ENCODE results near the gene PEX13. TPM values are rescaled to one million over a fixed set of nuclear protein-coding genes. Genes with fewer than 3 reads are reported as not detected.

The PEX13 gene
- total RNA-seq, 1 experiment from 2014 or later, result 32.6 TPM

- 0 out of 2 replicates have a peak, but pooled peaks cover 8% of the 10 kb centered on the region for H3K36me3 ChIP-seq (ENCODE audit: insufficient read depth, low read length)
- H3K4me1 ChIP-seq (ENCODE audit: low read length), result no peaks in the 10 kb centered on the region; the same call in 1 of the 2 replicates
- H3K9ac ChIP-seq (ENCODE audit: low read length), result no peak overlapping the region
- H3K27me3 ChIP-seq (ENCODE audit: low read length), result no peaks in the 10 kb centered on the region
- no peaks in the 10 kb centered on the region for H3K9me3 ChIP-seq (ENCODE audit: low read length)
- no peak overlapping the region for H2AFZ ChIP-seq (ENCODE audit: low read length)
- no peaks in the 10 kb centered on the region for H4K20me1 ChIP-seq (ENCODE audit: insufficient read depth, low read depth, low read length)
- no peak overlapping the region for H3K4me3 ChIP-seq (ENCODE audit: low read length)
- no peaks in the 10 kb centered on the region for H3K79me2 ChIP-seq (ENCODE audit: low read length)
- no peak overlapping the region for H3K27ac ChIP-seq (ENCODE audit: low read length)
- no peaks in the 10 kb centered on the region for H3K9me2 ChIP-seq (replicated peaks; ENCODE audit: insufficient read depth, low read length)
- no peak for DNase-seq
- no peak overlapping the region for H3K4me2 ChIP-seq (ENCODE audit: low read depth, low read length, poor library complexity, severe bottlenecking)
These were observed 78.9 kb downstream of the PEX13 start for GRCh38 chr2:61096438-61096837.

GRCh38 chr2:61100801-61101200, 83.3 kb downstream of the PEX13 start:
- H2AFZ ChIP-seq (ENCODE audit: low read length), result no peak overlapping the region
- no peaks in the 10 kb centered on the region for H3K27me3 ChIP-seq (ENCODE audit: low read length)
- H3K4me3 ChIP-seq (ENCODE audit: low read length), result no peak overlapping the region
- DNase-seq, result no peak
- no peaks in the 10 kb centered on the region for H4K20me1 ChIP-seq (ENCODE audit: insufficient read depth, low read depth, low read length)
- H3K79me2 ChIP-seq (ENCODE audit: low read length), result no peaks in the 10 kb centered on the region
- no peaks in the 10 kb centered on the region for H3K9me3 ChIP-seq (ENCODE audit: low read length)
- H3K4me1 ChIP-seq (ENCODE audit: low read length), result no peaks in the 10 kb centered on the region; the same call in 1 of the 2 replicates
- H3K9ac ChIP-seq (ENCODE audit: low read length), result no peak overlapping the region
- no peaks in the 10 kb centered on the region for H3K9me2 ChIP-seq (replicated peaks; ENCODE audit: insufficient read depth, low read length)
- peaks cover 12% of the 10 kb centered on the region; the same call in 1 of the 2 replicates for H3K36me3 ChIP-seq (ENCODE audit: insufficient read depth, low read length)
- no peak overlapping the region for H3K27ac ChIP-seq (ENCODE audit: low read length)
- H3K4me2 ChIP-seq (ENCODE audit: low read depth, low read length, poor library complexity, severe bottlenecking), result no peak overlapping the region

Small RNA genes lying within 50 kb of the gene (small RNA-seq; reads per million reads assigned to genes)
- not detected for gene RNA5SP95

Other genes with a start within 250 kb of the PEX13 start
- gene REL, start 136.1 kb upstream of the PEX13 start, total RNA-seq (2014; rRNA removed; shearing (Covaris generic); ENCODE audit: low replicate concordance), result 34.6 and 57.0 TPM in 2 replicates
- gene PUS10, start 535 bp downstream of the PEX13 start, total RNA-seq (2014; rRNA removed; shearing (Covaris generic); ENCODE audit: low replicate concordance), result 11.8 and 18.8 TPM in 2 replicates
- 11.2 and 13.3 TPM in 2 replicates for gene SANBR, start 48.2 kb downstream of the PEX13 start, total RNA-seq (2014; rRNA removed; shearing (Covaris generic); ENCODE audit: low replicate concordance)
- gene C2orf74, start 144.5 kb downstream of the PEX13 start, total RNA-seq (2014; rRNA removed; shearing (Covaris generic); ENCODE audit: low replicate concordance), result 7.6 and 21.4 TPM in 2 replicates